ENCODE measurements around the gene FYN.

The FYN gene

DNA sequence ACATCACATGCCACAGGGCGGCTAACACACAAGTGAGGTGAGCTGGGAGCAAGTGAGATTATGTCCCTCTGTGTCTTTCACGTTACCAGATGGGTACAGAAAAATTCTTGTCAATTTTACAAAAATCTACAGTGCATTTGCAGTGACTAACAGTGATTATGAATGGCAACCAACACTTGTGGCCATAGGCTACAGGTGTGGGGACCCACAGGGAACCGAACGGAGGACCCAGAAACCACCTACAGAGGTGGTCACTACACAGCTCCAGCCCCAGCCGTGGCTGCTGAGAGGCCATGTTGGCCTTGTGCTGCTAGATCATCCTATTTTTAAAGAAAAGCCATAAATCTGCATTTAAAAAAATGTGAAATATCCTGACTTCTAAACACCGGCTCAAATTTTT is 50.2 kb downstream of the FYN start:
- no peak overlapping the region for H3K4me3 ChIP-seq (replicated peaks; ENCODE audit: low read depth, low read length)
- no peak for DNase-seq (ENCODE audit: extremely low read depth, low read depth)
- TF ChIP-seq, protein P1, sequence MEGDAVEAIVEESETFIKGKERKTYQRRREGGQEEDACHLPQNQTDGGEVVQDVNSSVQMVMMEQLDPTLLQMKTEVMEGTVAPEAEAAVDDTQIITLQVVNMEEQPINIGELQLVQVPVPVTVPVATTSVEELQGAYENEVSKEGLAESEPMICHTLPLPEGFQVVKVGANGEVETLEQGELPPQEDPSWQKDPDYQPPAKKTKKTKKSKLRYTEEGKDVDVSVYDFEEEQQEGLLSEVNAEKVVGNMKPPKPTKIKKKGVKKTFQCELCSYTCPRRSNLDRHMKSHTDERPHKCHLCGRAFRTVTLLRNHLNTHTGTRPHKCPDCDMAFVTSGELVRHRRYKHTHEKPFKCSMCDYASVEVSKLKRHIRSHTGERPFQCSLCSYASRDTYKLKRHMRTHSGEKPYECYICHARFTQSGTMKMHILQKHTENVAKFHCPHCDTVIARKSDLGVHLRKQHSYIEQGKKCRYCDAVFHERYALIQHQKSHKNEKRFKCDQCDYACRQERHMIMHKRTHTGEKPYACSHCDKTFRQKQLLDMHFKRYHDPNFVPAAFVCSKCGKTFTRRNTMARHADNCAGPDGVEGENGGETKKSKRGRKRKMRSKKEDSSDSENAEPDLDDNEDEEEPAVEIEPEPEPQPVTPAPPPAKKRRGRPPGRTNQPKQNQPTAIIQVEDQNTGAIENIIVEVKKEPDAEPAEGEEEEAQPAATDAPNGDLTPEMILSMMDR (IDR thresholded peaks at IDR 0.05; ENCODE audit: low read depth, low read length, missing control alignments) = no peak

DNA sequence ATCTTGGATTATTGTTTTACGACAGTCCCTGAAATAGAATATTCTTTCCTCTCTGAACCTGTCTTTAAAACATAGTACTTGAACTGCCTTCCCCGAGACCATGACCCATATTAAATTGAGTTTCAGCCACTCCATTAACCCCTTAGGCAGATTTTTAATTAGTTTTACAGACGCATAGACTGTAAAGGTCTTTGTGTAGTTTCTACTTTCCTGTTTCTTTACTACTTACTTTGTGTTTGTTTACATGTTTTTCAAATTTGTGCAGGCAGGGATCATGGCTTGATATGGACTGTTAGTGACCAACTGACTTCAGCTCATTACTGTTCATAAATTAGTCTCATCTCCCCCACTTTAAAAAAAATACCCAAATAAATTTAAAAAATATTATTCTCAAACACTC is 53.8 kb downstream of the FYN start:
- no peak overlapping the region for H3K4me3 ChIP-seq (replicated peaks; ENCODE audit: low read depth, low read length)
- no peak for DNase-seq (ENCODE audit: extremely low read depth, low read depth)
- TF ChIP-seq, protein P1 (IDR thresholded peaks at IDR 0.05; ENCODE audit: low read depth, low read length, missing control alignments) = no peak

DNA sequence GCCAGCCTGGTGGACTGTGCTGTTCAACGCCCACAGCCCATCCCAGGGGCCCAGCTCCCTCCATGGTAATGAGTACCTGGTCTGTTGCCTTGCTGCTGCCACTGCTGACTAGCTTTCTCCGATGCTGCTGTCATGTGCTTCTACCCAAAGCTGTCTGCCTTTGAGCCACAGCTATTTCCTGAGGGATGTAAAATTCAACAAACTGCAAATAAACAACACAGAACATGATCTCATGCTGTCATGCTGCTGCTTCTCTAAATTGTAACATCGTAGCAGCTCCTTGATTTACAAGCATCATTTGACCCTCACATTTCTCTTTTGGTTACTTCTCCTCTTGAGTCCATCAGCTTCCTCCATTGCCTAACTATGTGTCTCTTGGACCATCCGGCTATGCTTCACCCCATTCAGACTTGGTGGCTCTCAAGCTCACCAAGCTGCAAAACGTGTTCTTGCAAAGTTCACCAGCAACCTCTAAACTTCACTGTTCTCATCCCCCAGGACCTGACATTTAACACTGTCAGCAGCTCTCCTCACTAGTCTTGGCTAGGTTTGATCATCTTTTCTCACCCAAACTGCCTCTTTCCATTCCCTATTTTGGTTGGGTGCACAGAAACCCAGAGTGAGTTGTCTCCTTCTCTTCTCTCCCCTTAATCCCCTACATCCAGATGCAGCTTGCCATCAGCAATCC is 54.6 kb downstream of the FYN start:
- no peak overlapping the region for H3K4me3 ChIP-seq (replicated peaks; ENCODE audit: low read depth, low read length)
- TF ChIP-seq, protein P1 (IDR thresholded peaks at IDR 0.05; ENCODE audit: low read depth, low read length, missing control alignments) = no peak
- DNase-seq (ENCODE audit: extremely low read depth, low read depth) = no peak

DNA sequence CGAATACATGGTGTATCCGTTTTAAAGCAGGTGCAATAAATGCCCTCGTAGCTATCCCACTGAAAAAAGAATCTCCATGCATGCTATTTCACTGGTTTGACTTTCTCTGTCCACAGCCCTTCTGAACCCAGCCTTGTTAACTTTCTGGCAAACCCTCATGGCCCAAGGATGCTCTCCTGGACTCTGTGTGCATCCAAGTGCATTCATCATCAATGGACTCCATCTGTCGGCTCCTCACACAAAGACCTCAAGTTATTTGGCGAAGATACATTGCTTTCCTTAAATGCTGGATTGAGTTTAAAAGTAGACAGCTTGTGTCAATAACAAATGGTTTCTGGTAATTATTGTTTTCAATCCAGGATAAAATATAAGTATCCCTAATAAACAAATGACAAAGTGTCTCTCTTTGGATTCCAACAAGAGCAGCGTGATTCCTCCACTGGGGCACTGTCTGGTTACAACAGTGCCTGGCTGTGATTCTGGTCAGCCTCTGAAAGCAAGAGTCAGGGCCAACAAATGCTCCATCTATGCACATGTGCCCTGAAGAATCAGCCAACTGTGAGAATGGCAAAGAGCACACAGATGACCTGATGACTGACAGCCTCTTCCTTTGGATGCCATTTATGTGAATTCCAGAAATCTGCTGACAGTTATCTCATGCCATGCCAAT is 55.7 kb downstream of the FYN start:
- DNase-seq (ENCODE audit: extremely low read depth, low read depth) = no peak
- TF ChIP-seq, protein P1 (IDR thresholded peaks at IDR 0.05; ENCODE audit: low read depth, low read length, missing control alignments) = no peak
- no peak overlapping the region for H3K4me3 ChIP-seq (replicated peaks; ENCODE audit: low read depth, low read length)

DNA sequence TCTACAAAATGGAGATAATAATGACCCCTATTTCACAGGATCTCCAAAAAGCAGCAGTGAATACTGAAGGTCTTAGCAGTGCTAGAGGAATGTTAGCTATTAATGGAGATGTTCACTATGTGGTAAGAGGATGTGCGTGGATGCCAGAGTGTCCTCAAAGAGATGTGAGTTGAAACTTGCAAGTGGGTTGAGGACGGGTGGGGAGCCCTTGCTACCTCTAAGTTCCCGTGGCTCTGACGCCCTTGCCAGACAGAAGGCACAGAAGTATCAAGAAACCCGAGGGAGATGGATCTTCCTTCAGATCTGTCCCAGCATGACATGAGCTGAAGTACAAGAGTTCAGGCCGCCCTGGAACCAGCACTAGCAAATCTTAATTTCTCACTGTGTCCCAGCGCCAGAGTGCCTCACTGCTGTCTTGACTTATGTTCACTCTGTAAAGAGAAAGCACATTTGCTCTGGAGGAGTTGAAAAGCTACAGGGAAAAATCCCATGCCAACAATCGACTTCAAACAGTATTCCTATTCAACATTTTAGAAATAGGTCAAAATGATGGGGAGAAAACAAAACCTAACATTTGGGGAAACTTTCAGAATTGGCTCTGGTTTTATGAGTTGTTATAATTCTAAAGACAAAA is 59.5 kb downstream of the FYN start:
- DNase-seq (ENCODE audit: extremely low read depth, low read depth) = no peak
- no peak overlapping the region for H3K4me3 ChIP-seq (replicated peaks; ENCODE audit: low read depth, low read length)
- TF ChIP-seq, protein P1 (IDR thresholded peaks at IDR 0.05; ENCODE audit: low read depth, low read length, missing control alignments) = no peak

DNA sequence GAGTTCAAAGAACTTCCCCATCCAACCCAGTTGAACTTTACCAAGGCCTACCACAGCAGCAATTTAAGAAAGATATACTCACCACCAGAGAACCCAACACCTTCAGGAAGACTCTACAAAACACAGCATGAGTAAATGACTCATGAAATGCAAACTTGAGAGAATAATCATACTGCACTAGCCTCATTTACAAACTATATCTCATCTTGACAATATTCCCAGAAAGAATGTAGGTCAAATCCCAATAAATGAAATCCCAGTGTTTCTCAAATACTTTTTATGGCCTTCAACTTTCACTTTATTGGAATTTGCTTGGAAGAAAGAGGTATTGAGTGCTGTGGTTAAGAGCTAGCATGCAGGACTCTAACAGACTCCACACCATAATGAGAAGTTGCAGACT is 60.0 kb downstream of the FYN start:
- no peak for DNase-seq (ENCODE audit: extremely low read depth, low read depth)
- TF ChIP-seq, protein P1 (IDR thresholded peaks at IDR 0.05; ENCODE audit: low read depth, low read length, missing control alignments) = no peak
- no peak overlapping the region for H3K4me3 ChIP-seq (replicated peaks; ENCODE audit: low read depth, low read length)
